ENCODE measurements around the gene SFN. TPM values are rescaled to one million over a fixed set of nuclear protein-coding genes. Genes with fewer than 3 reads are reported as not detected.

The SFN gene
- total and polyA plus RNA-seq, 2 of the 13 experiments (the other 11 are each of a cell fraction or from before 2014, with no cell fraction given) = 4.3 to 5.6 TPM

GRCh38 chr1:26910343-26911160, 47.6 kb downstream of the SFN start (continued):
- TF ChIP-seq ZNF333 (CRISPR knock-in tag; IDR thresholded peaks at IDR 0.05; ENCODE audit: borderline replicate concordance) (no peak; the same call in 1 of the 2 replicates), ZFAT (CRISPR knock-in tag; conservative IDR thresholded peaks at IDR 0.05) (no peak), BATF2 (CRISPR knock-in tag; IDR thresholded peaks at IDR 0.05) (no peak), E2F1 (CRISPR knock-in tag; IDR thresholded peaks at IDR 0.05) (peak; percentile 50; the same call in 1 of the 2 replicates), ZNF615 (CRISPR knock-in tag; IDR thresholded peaks at IDR 0.05; ENCODE audit: borderline replicate concordance) (peak; percentile 46; the same call in 1 of the 2 replicates), ZNF644 (CRISPR knock-in tag; IDR thresholded peaks at IDR 0.05; ENCODE audit: low read depth) (0 out of 2 replicates have a peak, but pooled peaks have one; percentile 18), PCBP1 (IDR thresholded peaks at IDR 0.05; ENCODE audit: borderline replicate concordance, low read depth, low read length) (no peak), PLRG1 (conservative IDR thresholded peaks at IDR 0.05) (no peak), FOSL2 (CRISPR knock-in tag; IDR thresholded peaks at IDR 0.05) (peak; percentile 80), HMG20A (CRISPR knock-in tag; IDR thresholded peaks at IDR 0.05; ENCODE audit: borderline replicate concordance) (peak; percentile 74; the same call in 1 of the 2 replicates), BCLAF1 (IDR thresholded peaks at IDR 0.05) (no peak), ARNT2 (CRISPR knock-in tag; IDR thresholded peaks at IDR 0.05; ENCODE audit: low read depth) (no peak; the same call in 1 of the 2 replicates), ZNF781 (CRISPR knock-in tag; IDR thresholded peaks at IDR 0.05; ENCODE audit: borderline replicate concordance, not compliant biosample characterization) (peak; percentile 79), ZNF264 (CRISPR knock-in tag; IDR thresholded peaks at IDR 0.05) (no peak), HOXA5 (CRISPR knock-in tag; IDR thresholded peaks at IDR 0.05) (peak; percentile 54; the same call in 1 of the 2 replicates), FOXA3 (CRISPR knock-in tag; IDR thresholded peaks at IDR 0.05) (peak; percentile 78), CTCF (CRISPR knock-in tag; IDR thresholded peaks at IDR 0.05) (peak; percentile 25; the same call in 1 of the 2 replicates), NR0B2 (CRISPR knock-in tag; IDR thresholded peaks at IDR 0.05) (no peak), ZNF33B (CRISPR knock-in tag; IDR thresholded peaks at IDR 0.05) (no peak), ARID2 (CRISPR knock-in tag; IDR thresholded peaks at IDR 0.05; ENCODE audit: borderline replicate concordance) (no peak), SALL2 (CRISPR knock-in tag; IDR thresholded peaks at IDR 0.05) (peak; percentile 66; the same call in 1 of the 2 replicates), SRF (IDR thresholded peaks at IDR 0.05; ENCODE audit: low read depth, low read length) (no peak), ZSCAN30 (CRISPR knock-in tag; IDR thresholded peaks at IDR 0.05) (no peak)

All from HepG2 (cell line).